GM18498 (cell line): Measurements from ENCODE around the gene UNC5CL.

Experiments
- ATAC-seq: cut with Tn5 transposase; IDR thresholded peaks from one replicate; pipeline ENCODE4 v1.9.1; 2021; ENCODE audit warnings: mild to moderate bottlenecking, moderate library complexity; ENCODE audit not compliant: unreplicated experiment

The UNC5CL gene

DNA sequence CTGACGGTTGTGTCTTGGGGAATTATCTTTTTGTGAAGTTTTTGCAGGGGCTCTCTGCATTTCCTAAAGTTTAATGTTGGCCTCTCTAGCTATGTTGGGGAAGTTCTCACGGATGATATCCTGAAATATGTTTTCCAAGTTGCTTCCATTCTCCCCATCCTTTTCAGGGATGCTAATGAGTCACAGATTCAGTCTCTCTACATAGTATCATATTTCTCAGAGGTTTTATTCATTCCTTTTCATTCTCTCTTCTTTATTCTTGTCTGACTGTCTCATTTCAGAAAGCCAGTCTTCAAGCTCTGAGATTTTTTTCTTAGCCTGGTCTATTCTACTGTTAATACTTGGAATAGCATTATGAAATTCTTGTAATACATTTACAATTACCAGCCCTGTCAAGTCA is 61.3 kb downstream of the UNC5CL start:
- no peak for ATAC-seq

- no peak for ATAC-seq
Measured at GRCh38 chr6:40977085-40977484, 61.9 kb downstream of the UNC5CL start.
